Activated CD8-positive, alpha-beta T cell treated with anti-CD3 and anti-CD28 coated beads, Interleukin-2, amount 10 ng/mL, durations not matched to agents 7 days and 5 days (primary cell): Measurements from ENCODE around the gene DNAH2. TPM values are rescaled to one million over a fixed set of nuclear protein-coding genes. Genes with fewer than 3 reads are reported as not detected.

Experiments used
- ATAC-seq: fragments of 150-1000 bp; cut with Tn5 transposase; one replicate; pipeline ENCODE4 v1.10.0; 2021; ENCODE audit warnings: moderate library complexity
- CTCF ChIA-PET: fragments of 350-600 bp; sonication (Branson Sonifier 250); formaldehyde crosslinking; loops from one replicate; lab custom pipeline; 2021; ENCODE audit warnings: antibody characterized with exemption; lab: Charles Lee
- POLR2A ChIA-PET: fragments of 350-600 bp; sonication (Branson Sonifier 250); formaldehyde crosslinking; loops from one replicate; lab custom pipeline; 2021; ENCODE audit warnings: antibody characterized with exemption; lab: Charles Lee
- DNase-seq: peaks from one replicate; pipeline ENCODE4 v3.0.0-alpha.2; 2020
- H3K27ac Mint-ChIP-seq: one replicate; pipeline ENCODE4 v1.8.0; 2021; ENCODE audit warnings: mild to moderate bottlenecking, mixed read lengths
- H3K27me3 Mint-ChIP-seq: one replicate; pipeline ENCODE4 v1.8.0; 2021; ENCODE audit warnings: low read depth, mixed read lengths
- H3K36me3 Mint-ChIP-seq: one replicate; pipeline ENCODE4 v1.8.0; 2021; ENCODE audit warnings: low read depth, mixed read lengths
- H3K4me1 Mint-ChIP-seq: one replicate; pipeline ENCODE4 v1.8.0; 2021; ENCODE audit warnings: low read depth, mixed read lengths
- H3K4me3 Mint-ChIP-seq: one replicate; pipeline ENCODE4 v1.8.0; 2021; ENCODE audit warnings: mild to moderate bottlenecking, mixed read lengths
- H3K9me3 Mint-ChIP-seq: one replicate; pipeline ENCODE4 v1.8.0; 2022; ENCODE audit warnings: mixed read lengths; ENCODE audit not compliant: insufficient read depth
- total RNA-seq, 2 experiments: library from RNA; stranded (reverse); gene quantifications; one replicate each; pipeline ENCODE4 v1.2.3, GENCODE V29; 2021

Gene DNAH2
- total RNA-seq, 2 experiments from 2014 or later = not detected

- POLR2A ChIA-PET = interaction anchor here (0.7 kb wide), 1 partner anchor 96 kb away, joined by 3 read pairs; no protein-coding TSS in a partner anchor
- Mint-ChIP-seq H3K9me3 (no peaks in the 10 kb centered on the region), H3K27ac (no peak overlapping the region), H3K4me3 (no peak overlapping the region), H3K4me1 (no peaks in the 10 kb centered on the region), H3K36me3 (no peaks in the 10 kb centered on the region), H3K27me3 (no peaks in the 10 kb centered on the region)
- CTCF ChIA-PET = no interaction called here
- ATAC-seq (no peak), DNase-seq (no peak)
Measured at GRCh38 chr17:7814969-7815368, 97.4 kb downstream of the DNAH2 start.

DNA sequence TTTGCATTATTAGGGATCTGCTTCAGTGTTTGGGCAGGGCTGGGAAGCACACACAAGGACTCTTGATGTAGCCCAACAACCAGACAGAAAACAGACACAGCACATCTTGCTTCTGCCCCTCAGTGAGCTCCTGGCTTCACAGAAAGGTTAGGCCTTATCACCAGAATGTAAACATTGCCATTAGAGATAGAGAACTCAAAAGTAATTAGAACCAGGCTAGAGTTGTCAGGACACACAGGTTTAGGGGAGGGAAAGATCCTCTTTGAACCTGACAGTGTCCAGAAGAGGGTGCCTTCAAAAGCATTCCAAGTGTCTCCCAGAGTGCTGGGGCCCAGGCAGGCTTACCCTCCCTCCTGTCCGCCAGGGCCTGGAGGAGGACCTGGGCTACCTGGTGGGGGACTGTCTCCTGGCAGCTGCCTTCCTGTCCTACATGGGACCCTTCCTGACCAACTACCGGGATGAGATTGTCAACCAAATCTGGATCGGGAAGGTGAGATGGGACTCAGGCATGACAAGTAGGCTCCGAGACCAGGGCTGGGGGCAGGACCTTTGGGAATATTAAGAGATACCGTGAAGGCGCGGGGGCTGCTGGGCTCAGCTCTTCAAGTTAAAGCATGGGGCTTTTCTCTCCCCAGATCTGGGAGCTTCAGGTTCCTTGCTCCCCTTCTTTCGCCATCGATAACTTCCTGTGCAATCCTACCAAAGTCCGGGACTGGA is 99.5 kb downstream of the DNAH2 start:
- DNase-seq (no peak), ATAC-seq (no peak)
- CTCF ChIA-PET = interaction anchor here (1.2 to 2.1 kb wide), 4 partner anchors 17 to 241 kb away, joined by 3 to 7 read pairs (median 4); partner anchors contain the start of gene KDM6B
- Mint-ChIP-seq H3K36me3 (no peaks in the 10 kb centered on the region), H3K9me3 (no peaks in the 10 kb centered on the region), H3K4me3 (no peak overlapping the region), H3K4me1 (no peaks in the 10 kb centered on the region), H3K27ac (no peak overlapping the region), H3K27me3 (no peaks in the 10 kb centered on the region)
- POLR2A ChIA-PET = interaction anchor here (0.9 kb wide), 1 partner anchor 16 kb away, joined by 3 read pairs; no protein-coding TSS in a partner anchor

DNA sequence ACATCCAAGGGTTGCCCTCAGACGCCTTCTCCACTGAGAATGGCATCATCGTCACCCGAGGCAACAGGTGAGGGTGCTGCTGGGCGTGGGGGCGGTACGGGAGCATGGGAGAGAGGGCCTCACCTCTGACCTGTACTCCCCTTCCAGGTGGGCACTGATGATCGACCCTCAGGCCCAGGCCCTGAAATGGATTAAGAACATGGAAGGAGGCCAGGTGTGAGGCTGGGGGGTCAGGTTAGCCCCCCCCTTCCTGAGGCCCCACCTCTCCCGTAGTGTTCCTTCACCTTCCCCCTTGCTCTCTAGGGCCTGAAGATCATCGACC is 100.1 kb downstream of the DNAH2 start:
- H3K4me3 Mint-ChIP-seq = no peak overlapping the region
- no peaks in the 10 kb centered on the region for H3K27me3 Mint-ChIP-seq
- ChIA-PET POLR2A (no interaction called here), CTCF (interaction anchor here (2.0 to 2.1 kb wide), 2 partner anchors 17 to 240 kb away, joined by 7 to 8 read pairs; partner anchors contain the start of gene KDM6B)
- H3K36me3 Mint-ChIP-seq = no peaks in the 10 kb centered on the region
- H3K9me3 Mint-ChIP-seq = no peaks in the 10 kb centered on the region
- ATAC-seq (no peak), DNase-seq (no peak)
- no peaks in the 10 kb centered on the region for H3K4me1 Mint-ChIP-seq
- no peak overlapping the region for H3K27ac Mint-ChIP-seq

DNA sequence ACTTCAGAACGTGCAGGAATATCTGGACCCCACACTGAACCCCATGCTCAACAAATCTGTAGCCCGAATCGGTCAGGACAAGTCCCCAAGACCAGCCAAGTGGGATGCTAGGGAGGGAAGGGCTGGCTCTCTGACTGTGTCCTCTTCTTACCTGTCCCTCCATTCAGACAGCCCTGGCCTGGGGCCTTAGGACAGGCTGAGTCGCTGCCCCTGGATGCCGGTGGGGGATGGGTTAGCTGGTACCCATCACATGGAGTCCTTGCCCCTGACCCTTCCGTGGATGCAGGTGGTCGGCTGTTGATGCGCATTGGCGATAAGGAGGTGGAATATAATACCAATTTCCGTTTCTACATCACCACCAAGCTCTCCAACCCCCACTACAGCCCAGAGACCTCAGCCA is 100.5 kb downstream of the DNAH2 start:
- ATAC-seq (no peak), DNase-seq (no peak)
- H3K27me3 Mint-ChIP-seq = no peaks in the 10 kb centered on the region
- H3K27ac Mint-ChIP-seq = peak overlapping the region; percentile 15
- no peaks in the 10 kb centered on the region for H3K4me1 Mint-ChIP-seq
- ChIA-PET CTCF (interaction anchor here (1.5 to 2.5 kb wide), 4 partner anchors 17 to 240 kb away, joined by 3 to 10 read pairs (median 6); no protein-coding TSS in a partner anchor), POLR2A (no interaction called here)
- no peak overlapping the region for H3K4me3 Mint-ChIP-seq
- H3K9me3 Mint-ChIP-seq = no peaks in the 10 kb centered on the region
- H3K36me3 Mint-ChIP-seq = no peaks in the 10 kb centered on the region

- DNase-seq = no peak
- Mint-ChIP-seq H3K4me1 (no peaks in the 10 kb centered on the region), H3K9me3 (no peaks in the 10 kb centered on the region), H3K36me3 (no peaks in the 10 kb centered on the region), H3K27ac (no peak overlapping the region), H3K27me3 (peaks cover 2% of the 10 kb centered on the region), H3K4me3 (no peak overlapping the region)
- no peak for ATAC-seq
- POLR2A ChIA-PET = no interaction called here
- CTCF ChIA-PET = interaction anchor here (0.9 to 2.5 kb wide), 6 partner anchors 16 to 239 kb away, joined by 3 to 10 read pairs (median 4); no protein-coding TSS in a partner anchor
Measured at GRCh38 chr17:7818746-7819645, 101.5 kb downstream of the DNAH2 start.

DNA sequence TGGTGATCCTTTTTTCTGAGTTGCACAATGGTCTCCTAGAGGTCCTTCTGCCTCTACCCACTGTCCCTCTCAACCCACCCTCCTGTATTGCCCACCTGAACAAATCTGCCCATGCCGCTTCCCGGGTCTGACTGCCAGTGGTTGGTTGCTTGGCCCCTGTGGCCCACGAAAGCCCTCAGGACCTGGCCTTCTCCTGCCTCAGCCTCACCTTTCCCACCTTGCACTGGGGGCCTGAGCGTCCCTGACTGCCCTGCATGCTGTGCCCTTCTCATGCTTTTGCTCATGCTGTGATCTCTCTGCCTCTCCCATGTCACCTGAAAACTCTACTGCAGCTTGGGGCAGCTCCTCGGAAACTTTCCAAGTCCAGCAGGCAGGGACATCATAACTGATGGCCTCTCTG is 102.7 kb downstream of the DNAH2 start:
- H3K4me1 Mint-ChIP-seq = no peaks in the 10 kb centered on the region

GRCh38 chr17:7822126-7822525 is 104.6 kb downstream of the DNAH2 start:
- ChIA-PET CTCF (interaction anchor here (0.6 to 4.5 kb wide), 6 partner anchors 9 to 220 kb away, joined by 3 to 52 read pairs (median 9); partner anchors contain the start of genes KDM6B and TP53), POLR2A (no interaction called here)
- Mint-ChIP-seq H3K27ac (no peak overlapping the region), H3K9me3 (no peaks in the 10 kb centered on the region), H3K27me3 (peaks cover 5% of the 10 kb centered on the region), H3K36me3 (no peaks in the 10 kb centered on the region), H3K4me3 (no peak overlapping the region), H3K4me1 (no peaks in the 10 kb centered on the region)
- ATAC-seq (no peak), DNase-seq (no peak)

More for the DNA sequence above, 102.7 kb downstream of the DNAH2 start:
- ATAC-seq = no peak
- Mint-ChIP-seq H3K36me3 (no peaks in the 10 kb centered on the region), H3K27ac (no peak overlapping the region), H3K9me3 (no peaks in the 10 kb centered on the region), H3K4me3 (no peak overlapping the region), H3K27me3 (peaks cover 2% of the 10 kb centered on the region)
- POLR2A ChIA-PET = no interaction called here
- DNase-seq = no peak
- CTCF ChIA-PET = interaction anchor here (1.1 to 2.5 kb wide), 4 partner anchors 15 to 169 kb away, joined by 3 to 10 read pairs (median 6); no protein-coding TSS in a partner anchor

GRCh38 chr17:7823581-7824001 is 106.0 kb downstream of the DNAH2 start:
- POLR2A ChIA-PET = no interaction called here
- CTCF ChIA-PET = interaction anchor here (0.9 to 4.5 kb wide), 8 partner anchors 11 to 218 kb away, joined by 3 to 52 read pairs (median 8); partner anchors contain the start of genes CNTROB, KDM6B and NAA38
- H3K27me3 Mint-ChIP-seq = peaks cover 10% of the 10 kb centered on the region
- H3K27ac Mint-ChIP-seq = no peak overlapping the region
- no peaks in the 10 kb centered on the region for H3K4me1 Mint-ChIP-seq
- no peaks in the 10 kb centered on the region for H3K9me3 Mint-ChIP-seq
- no peak for DNase-seq
- H3K4me3 Mint-ChIP-seq = no peak overlapping the region
- no peak for ATAC-seq
- no peaks in the 10 kb centered on the region for H3K36me3 Mint-ChIP-seq

DNA sequence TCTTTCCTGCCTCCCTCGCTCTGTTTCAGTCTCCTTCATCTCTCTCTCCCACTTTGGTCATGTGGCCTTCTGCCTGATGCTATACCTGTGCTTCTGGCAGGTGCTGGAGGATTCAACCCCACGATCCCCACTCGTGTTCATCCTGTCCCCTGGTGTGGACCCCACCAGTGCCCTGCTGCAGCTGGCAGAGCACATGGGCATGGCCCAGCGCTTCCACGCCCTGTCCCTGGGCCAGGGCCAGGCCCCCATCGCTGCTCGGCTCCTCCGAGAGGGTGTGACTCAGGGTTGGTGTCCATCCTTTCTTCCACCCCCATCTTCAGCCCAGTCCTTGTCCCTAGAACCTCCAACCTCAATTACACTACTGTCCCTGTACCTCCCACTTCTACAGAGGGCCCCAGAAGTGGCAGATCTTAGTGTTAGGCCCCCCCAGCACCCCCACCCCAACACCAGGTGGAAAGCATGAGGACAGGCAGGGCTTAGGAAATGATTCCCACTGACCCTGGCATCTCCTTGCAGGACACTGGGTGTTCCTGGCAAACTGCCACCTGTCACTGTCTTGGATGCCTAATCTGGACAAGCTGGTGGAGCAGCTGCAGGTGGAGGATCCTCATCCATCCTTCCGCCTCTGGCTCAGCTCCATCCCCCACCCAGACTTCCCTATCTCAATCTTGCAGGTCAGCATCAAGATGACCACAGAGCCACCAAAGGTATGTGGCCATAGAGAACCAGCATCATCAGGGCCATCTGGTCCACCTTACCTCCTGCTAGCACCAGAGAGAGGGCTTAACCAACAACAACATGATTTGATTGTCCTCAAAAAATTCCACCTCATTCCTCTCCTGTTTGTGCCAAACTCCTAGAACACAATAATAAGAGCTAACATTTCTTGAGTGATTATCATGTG is 106.7 kb downstream of the DNAH2 start:
- Mint-ChIP-seq H3K9me3 (no peaks in the 10 kb centered on the region), H3K27ac (no peak overlapping the region), H3K36me3 (no peaks in the 10 kb centered on the region), H3K4me3 (no peak overlapping the region), H3K4me1 (no peaks in the 10 kb centered on the region), H3K27me3 (peaks cover 12% of the 10 kb centered on the region)
- ATAC-seq (no peak), DNase-seq (no peak)
- ChIA-PET POLR2A (no interaction called here), CTCF (interaction anchor here (0.9 to 4.5 kb wide), 10 partner anchors 11 to 233 kb away, joined by 3 to 52 read pairs (median 4); partner anchors contain the start of gene KDM6B)

DNA sequence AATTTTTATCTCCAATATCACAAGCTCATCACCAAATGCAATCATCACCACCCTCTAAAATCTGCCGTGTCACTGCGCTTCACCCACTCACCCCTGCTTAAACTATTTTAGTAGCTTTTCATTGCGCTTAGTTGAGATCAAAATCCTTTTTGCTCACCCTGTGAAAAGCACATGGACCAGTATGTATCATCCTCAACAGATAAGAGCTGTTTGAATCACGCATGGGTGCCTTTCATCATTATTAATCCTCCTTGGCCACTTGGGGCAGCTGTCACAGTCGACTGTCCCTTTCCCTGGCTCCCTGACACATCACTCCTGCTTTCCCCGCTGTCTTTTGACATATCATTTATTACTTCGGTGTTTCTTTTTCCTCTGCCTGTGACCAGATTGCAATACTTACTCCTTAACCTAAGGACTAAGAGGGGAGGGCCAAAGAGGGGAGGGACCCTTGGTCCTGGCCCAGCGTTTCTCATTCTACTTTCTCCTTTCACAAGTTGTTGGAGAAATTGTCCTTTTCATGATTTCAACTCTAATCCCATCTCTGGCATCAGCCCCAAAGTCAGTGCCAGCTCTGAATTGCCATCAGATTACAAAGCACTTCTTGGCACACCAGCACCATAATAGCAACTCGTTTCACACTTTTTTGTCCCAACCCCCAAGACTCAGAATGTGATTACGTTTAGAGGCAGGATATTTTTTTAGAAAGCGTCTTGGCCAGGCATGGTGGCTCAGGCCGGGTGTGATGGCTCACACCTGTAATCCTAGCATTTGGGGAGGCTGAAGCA is 107.9 kb downstream of the DNAH2 start:
- Mint-ChIP-seq H3K27ac (no peak overlapping the region), H3K36me3 (no peaks in the 10 kb centered on the region), H3K4me3 (no peak overlapping the region), H3K4me1 (no peaks in the 10 kb centered on the region), H3K27me3 (peaks cover 18% of the 10 kb centered on the region), H3K9me3 (no peaks in the 10 kb centered on the region)
- CTCF ChIA-PET = interaction anchor here (0.9 to 4.5 kb wide), 10 partner anchors 10 to 232 kb away, joined by 3 to 52 read pairs (median 4); partner anchors contain the start of genes KDM6B and NAA38
- DNase-seq (no peak), ATAC-seq (no peak)
- POLR2A ChIA-PET = interaction anchor here (0.5 to 1.2 kb wide), 2 partner anchors 10 to 141 kb away, joined by 3 to 4 read pairs; no protein-coding TSS in a partner anchor
